ENCODE measurements around the gene SCG3. TPM values are rescaled to one million over a fixed set of nuclear protein-coding genes. Genes with fewer than 3 reads are reported as not detected.

SCG3 gene
- total RNA-seq, 2 donors from 2014 or later: 0.72 to 2.0 TPM

- no peaks in the 10 kb centered on the region for H3K36me3 ChIP-seq
- DNase-seq: no peak
- H3K9me3 ChIP-seq: no peaks in the 10 kb centered on the region
- H3K9ac ChIP-seq (ENCODE audit: low read depth in 2 of 2, low read length in 2 of 2): no peak overlapping the region
- no peak overlapping the region for H3K27ac ChIP-seq
- H3K4me1 ChIP-seq: no peaks in the 10 kb centered on the region
- no peak for TF ChIP-seq CTCF (IDR thresholded peaks at IDR 0.05)
- intact Hi-C loops (cut with DNase I): no loop called here
- H3K27me3 ChIP-seq: no peaks in the 10 kb centered on the region
- no peak overlapping the region for H3K4me3 ChIP-seq
Measured at GRCh38 chr15:51706291-51706690, 25.0 kb downstream of the SCG3 start.

- H3K36me3 ChIP-seq: no peaks in the 10 kb centered on the region
- H3K27me3 ChIP-seq: no peaks in the 10 kb centered on the region
- no peak for DNase-seq
- H3K9me3 ChIP-seq: no peaks in the 10 kb centered on the region
- intact Hi-C loops (cut with DNase I): no loop called here
- no peak overlapping the region for H3K4me3 ChIP-seq
- no peak for TF ChIP-seq CTCF (IDR thresholded peaks at IDR 0.05)
- peak overlapping the region; percentile 51 for H3K27ac ChIP-seq
- H3K9ac ChIP-seq (ENCODE audit: low read depth in 2 of 2, low read length in 2 of 2): no peak overlapping the region
- H3K4me1 ChIP-seq: no peaks in the 10 kb centered on the region
Measured at GRCh38 chr15:51706926-51707608, 25.8 kb downstream of the SCG3 start.

GRCh38 chr15:51708013-51708412, 26.7 kb downstream of the SCG3 start:
- Histone ChIP-seq H3K4me3 (no peak overlapping the region), H3K27me3 (no peaks in the 10 kb centered on the region), H3K9me3 (no peaks in the 10 kb centered on the region), H3K27ac (peak overlapping the region; percentile 51), H3K4me1 (no peaks in the 10 kb centered on the region), H3K36me3 (no peaks in the 10 kb centered on the region), H3K9ac (ENCODE audit: low read depth in 2 of 2, low read length in 2 of 2) (peak overlapping the region in 1 of 2 donors; percentile 19)
- intact Hi-C loops (cut with DNase I): no loop called here
- TF ChIP-seq CTCF (IDR thresholded peaks at IDR 0.05): no peak
- peak; percentile 30 for DNase-seq

GRCh38 chr15:51709031-51709430, 27.7 kb downstream of the SCG3 start:
- Histone ChIP-seq H3K4me1 (no peaks in the 10 kb centered on the region), H3K27me3 (no peaks in the 10 kb centered on the region), H3K36me3 (no peaks in the 10 kb centered on the region), H3K27ac (peak overlapping the region; percentile 51), H3K9me3 (no peaks in the 10 kb centered on the region), H3K9ac (ENCODE audit: low read depth in 2 of 2, low read length in 2 of 2) (no peak overlapping the region), H3K4me3 (no peak overlapping the region)
- no peak for TF ChIP-seq CTCF (IDR thresholded peaks at IDR 0.05)
- DNase-seq: no peak
- intact Hi-C loops (cut with DNase I): no loop called here

- TF ChIP-seq CTCF (IDR thresholded peaks at IDR 0.05): no peak
- H3K27me3 ChIP-seq: no peaks in the 10 kb centered on the region
- intact Hi-C loops (cut with DNase I): no loop called here
- no peak overlapping the region for H3K9ac ChIP-seq (ENCODE audit: low read depth in 2 of 2, low read length in 2 of 2)
- H3K9me3 ChIP-seq: no peaks in the 10 kb centered on the region
- H3K4me3 ChIP-seq: no peak overlapping the region
- H3K36me3 ChIP-seq: no peaks in the 10 kb centered on the region
- no peak overlapping the region for H3K27ac ChIP-seq
- H3K4me1 ChIP-seq: no peaks in the 10 kb centered on the region
- no peak for DNase-seq
Measured at GRCh38 chr15:51714162-51714561, 32.9 kb downstream of the SCG3 start.

Measured in colonic mucosa (tissue), 4 donors.